AG09309 (cell line): ENCODE measurements around the gene STAC.
"Not testable (repeated sequence)": the region's sequence is repeated elsewhere in the genome, so short reads cannot be mapped to it uniquely, and the experiment has no call there.

Experiments
- DNase-seq: peaks from one replicate; pipeline ENCODE4 v3.0.0-alpha.2; 2010; ENCODE audit warnings: low read depth
- H3K4me3 ChIP-seq: 2 replicates; pipeline ENCODE4 v1.5.1; 2011; ENCODE audit warnings: mild to moderate bottlenecking, low read depth, low read length, moderate library complexity; ENCODE audit not compliant: control insufficient read depth
- CTCF ChIP-seq: IDR thresholded peaks from 2 replicates; pipeline ENCODE4 v1.5.1; 2011; ENCODE audit warnings: mild to moderate bottlenecking, low read depth, low read length, inconsistent platforms; ENCODE audit not compliant: insufficient read depth, control insufficient read depth; ENCODE audit errors: missing control alignments

STAC gene

GRCh38 chr3:36489679-36490425 lies 109.5 kb downstream of the STAC start:
- no peak overlapping the region for H3K4me3 ChIP-seq
- no peak for DNase-seq
- TF ChIP-seq CTCF: no peak

GRCh38 chr3:36493051-36493450 lies 112.7 kb downstream of the STAC start:
- DNase-seq: no peak
- TF ChIP-seq CTCF: no peak

GRCh38 chr3:36494461-36495109 lies 114.3 kb downstream of the STAC start:
- no peak for TF ChIP-seq CTCF
- H3K4me3 ChIP-seq: no peak overlapping the region
- DNase-seq: peak; percentile 82

More at GRCh38 chr3:36493051-36493450, 112.7 kb downstream of the STAC start:
- H3K4me3 ChIP-seq: no peak overlapping the region

GRCh38 chr3:36496684-36497633 lies 116.7 kb downstream of the STAC start:
- no peak overlapping the region for H3K4me3 ChIP-seq
- DNase-seq: peak; percentile 80
- no peak for TF ChIP-seq CTCF

- H3K4me3 ChIP-seq, DNase-seq: not testable (repeated sequence)
Observed at GRCh38 chr3:36500053-36500452, 119.7 kb downstream of the STAC start.

- DNase-seq: no peak
- no peak overlapping the region for H3K4me3 ChIP-seq
- no peak for TF ChIP-seq CTCF
Observed at GRCh38 chr3:36501616-36502015, 121.3 kb downstream of the STAC start.
